Endothelial cell of umbilical vein (primary cell): ENCODE measurements around the gene THSD4.

Source experiments
- CTCF ChIP-seq, 2 donors: IDR thresholded peaks; 1 replicate in 1 of 2; 2 replicates in 1 of 2; pipeline ENCODE4 v1.5.1; 2011; ENCODE audit warnings: low read length in 2 of 2, mild to moderate bottlenecking in 2 of 2, moderate library complexity in 2 of 2, control low read depth in 1 of 2, inconsistent platforms in 1 of 2, low read depth in 1 of 2; ENCODE audit not compliant: insufficient read depth in 1 of 2; ENCODE audit errors: extremely low read depth in 1 of 2
- JUN ChIP-seq: IDR thresholded peaks from 2 replicates; pipeline ENCODE4 v1.6.1; 2011; ENCODE audit warnings: borderline replicate concordance, low read depth; ENCODE audit not compliant: insufficient read length, insufficient read depth
- POLR2AphosphoS5 ChIP-seq: IDR thresholded peaks from 2 replicates; pipeline ENCODE4 v1.6.1; 2012; ENCODE audit warnings: low read depth, mild to moderate bottlenecking, control low read depth, low read length, moderate library complexity; ENCODE audit not compliant: insufficient read depth

GRCh38 chr15:71752604-71753289 lies 637.5 kb downstream of the THSD4 start:
- TF ChIP-seq CTCF (IDR thresholded peaks at IDR 0.05; ENCODE audit: extremely low read depth in 1 of 2, insufficient read depth in 1 of 2, low read depth in 1 of 2, low read length in 2 of 2) (peak; percentile 71 to 83), POLR2AphosphoS5 (peak; percentile 43), JUN (peak; percentile 54)
